K562 (cell line): Measurements from ENCODE around the gene TRIM23. TPM values are rescaled to one million over a fixed set of nuclear protein-coding genes. Genes with fewer than 3 reads are reported as not detected.

Experiments
- ATAC-seq: fragments of 200-7000 bp; cut with Tn5 transposase; 3 replicates; pipeline ENCODE4 v1.9.1; 2020; ENCODE audit warnings: moderate library complexity
- BruUV-seq: library from RNA; stranded (reverse); fragments of 400-500 nt; replicated peaks from 2 replicates; lab custom pipeline; 2021; lab: Mats Ljungman, UMichigan
- CTCF ChIA-PET: fragments of 300-600 bp; formaldehyde crosslinking; extraction: SDS; loops from one replicate; lab custom pipeline; 2021; ENCODE audit warnings: low intra/inter-chr PET ratio; lab: Yijun Ruan, JAX
- POLR2A ChIA-PET: fragments of 300-600, 350-650 bp; sonication (Branson Sonifier 250); formaldehyde crosslinking; extraction: SDS; loops from one replicate; lab custom pipeline; 2021; ENCODE audit warnings: antibody characterized with exemption, inconsistent platforms; lab: Yijun Ruan, JAX
- DNase-seq, 4 experiments: peaks; one replicate each; pipeline versions ENCODE4 v3.0.0 to v3.0.0-alpha.2; 2011 to 2018; ENCODE audit warnings: low spot score in 3 of 4, mixed read lengths in 3 of 4; ENCODE audit errors: extremely low read depth in 1 of 4
- FAIRE-seq: peaks from 2 replicates; lab custom pipeline; 2011; peaks lifted over from hg19 to GRCh38; lab: Jason Lieb, UNC
- H2AFZ ChIP-seq: 2 replicates; pipeline ENCODE4 v1.6.0; 2011; ENCODE audit warnings: low read depth, low read length, control low read depth, inconsistent platforms
- H3K27ac ChIP-seq: fragments of 200-600 bp; 3 replicates; pipeline ENCODE4 v1.8.0; 2011; ENCODE audit warnings: low read depth, mild to moderate bottlenecking, control low read depth, inconsistent platforms, low read length, moderate library complexity, mixed read lengths; ENCODE audit errors: extremely low read depth
- H3K27me3 ChIP-seq, 2 experiments: fragments of 300-600 bp in 1 of 2; 2 replicates in 1 of 2; 3 replicates in 1 of 2; pipeline versions ENCODE4 v1.6.0 to v1.8.0; 2011; ENCODE audit warnings: inconsistent platforms in 2 of 2, low read length in 2 of 2, mild to moderate bottlenecking in 1 of 2, mixed read lengths in 1 of 2, moderate library complexity in 1 of 2; ENCODE audit not compliant: control insufficient read depth in 2 of 2, insufficient read depth in 2 of 2
- H3K36me3 ChIP-seq: fragments of 300-600 bp; 3 replicates; pipeline ENCODE4 v1.8.0; 2011; ENCODE audit warnings: mild to moderate bottlenecking, low read length, inconsistent platforms; ENCODE audit not compliant: control insufficient read depth, insufficient read depth
- H3K4me1 ChIP-seq, 2 experiments: fragments of 200-600 bp in 1 of 2; replicated peaks in 1 of 2; 2 replicates in 1 of 2; 3 replicates in 1 of 2; pipeline versions ENCODE4 v1.5.1 to v1.8.0; 2011; ENCODE audit warnings: inconsistent platforms in 2 of 2, low read length in 2 of 2, mild to moderate bottlenecking in 1 of 2, mixed read lengths in 1 of 2, moderate library complexity in 1 of 2; ENCODE audit not compliant: control insufficient read depth in 2 of 2, insufficient read depth in 2 of 2
- H3K4me2 ChIP-seq: 2 replicates; pipeline ENCODE4 v1.6.1; 2011; ENCODE audit warnings: low read length, control low read depth, inconsistent platforms, mixed read lengths; ENCODE audit not compliant: insufficient read depth
- H3K4me3 ChIP-seq: fragments of 200-600 bp; sonication (generic), shearing (Covaris generic); 2 replicates; pipeline ENCODE4 v1.5.1; 2016; ENCODE audit warnings: control low read depth, inconsistent platforms
- H3K79me2 ChIP-seq: fragments of 200-600 bp; 3 replicates; pipeline ENCODE4 v1.8.0; 2011; ENCODE audit warnings: low read length, inconsistent platforms; ENCODE audit not compliant: control insufficient read depth, insufficient read depth
- H3K9ac ChIP-seq, 2 experiments: 2 replicates each; pipeline versions ENCODE4 v1.6.0 to v1.6.1; 2011; ENCODE audit warnings: low read depth in 2 of 2, low read length in 2 of 2, control low read depth in 1 of 2, inconsistent platforms in 1 of 2, mild to moderate bottlenecking in 1 of 2, mixed read lengths in 1 of 2; ENCODE audit not compliant: insufficient read depth in 1 of 2
- H3K9me1 ChIP-seq: one replicate; pipeline ENCODE4 v1.6.0; 2011; ENCODE audit warnings: inconsistent platforms, mild to moderate bottlenecking, low read length, moderate library complexity; ENCODE audit not compliant: control insufficient read depth, insufficient read depth
- H3K9me3 ChIP-seq: replicated peaks from 2 replicates; pipeline ENCODE4 v1.5.1; 2011; ENCODE audit warnings: low read depth, low read length, inconsistent platforms; ENCODE audit not compliant: control insufficient read depth, insufficient read depth
- H4K20me1 ChIP-seq: replicated peaks from 2 replicates; pipeline ENCODE4 v1.6.1; 2011; ENCODE audit warnings: low read length, inconsistent platforms, mixed read lengths; ENCODE audit not compliant: control insufficient read depth, insufficient read depth
- CEBPG ChIP-seq, 3 experiments: fragments of 200-800 bp in 1 of 3; sonication (Bioruptor generic) in 1 of 3; sonication (generic) in 1 of 3; formaldehyde crosslinking in 1 of 3; IDR thresholded peaks in 2 of 3; conservative IDR thresholded peaks in 1 of 3; 2 replicates each; pipeline versions ENCODE4 v1.6.1 to v1.8.0; 2016 to 2022; ENCODE audit warnings: missing compliant biosample characterization in 2 of 3, missing genetic modification characterization in 2 of 3, mild to moderate bottlenecking in 1 of 3, missing genetic modification reagents in 1 of 3
- FOXP4 ChIP-seq: sonication (generic); formaldehyde crosslinking; IDR thresholded peaks from 2 replicates; pipeline ENCODE4 v1.8.0; 2022; ENCODE audit warnings: mild to moderate bottlenecking, missing genetic modification reagents, borderline replicate concordance
- FUS ChIP-seq: fragments of 200-400 bp; formaldehyde crosslinking; optimal IDR thresholded peaks from 2 replicates; pipeline ENCODE3; 2017; ENCODE audit warnings: low read depth, low read length
- JUN ChIP-seq, 2 experiments: sonication (generic) in 1 of 2; formaldehyde crosslinking in 1 of 2; IDR thresholded peaks; 2 replicates each; pipeline versions ENCODE4 v1.6.1 to v1.8.0; 2012 to 2022; ENCODE audit warnings: borderline replicate concordance in 2 of 2, mild to moderate bottlenecking in 2 of 2, improper control_type of control experiment in 1 of 2, low read depth in 1 of 2, low read length in 1 of 2, missing genetic modification reagents in 1 of 2
- JUND ChIP-seq, 2 experiments: IDR thresholded peaks; 2 replicates in 1 of 2; 3 replicates in 1 of 2; pipeline ENCODE4 v1.6.1; 2011; ENCODE audit warnings: borderline replicate concordance in 2 of 2, low read depth in 2 of 2, low read length in 2 of 2, improper control_type of control experiment in 1 of 2, missing biosample characterization in 1 of 2, missing genetic modification characterization in 1 of 2, missing genetic modification reagents in 1 of 2
- LEF1 ChIP-seq: fragments of 450-650 bp; IDR thresholded peaks from 2 replicates; pipeline ENCODE4 v1.6.1; 2016; ENCODE audit warnings: mild to moderate bottlenecking
- MEF2D ChIP-seq: conservative IDR thresholded peaks from 2 replicates; pipeline ENCODE4 v1.6.1; 2016; ENCODE audit warnings: low read depth, missing genetic modification characterization, missing compliant biosample characterization
- PHF20 ChIP-seq: fragments of 450-650 bp; IDR thresholded peaks from 2 replicates; pipeline ENCODE4 v1.6.1; 2018; ENCODE audit not compliant: partially characterized antibody
- SOX6 ChIP-seq: fragments of 450-650 bp; IDR thresholded peaks from 2 replicates; pipeline ENCODE4 v1.6.1; 2014; ENCODE audit warnings: mild to moderate bottlenecking
- TAF7 ChIP-seq: fragments of 450-650 bp; IDR thresholded peaks from 2 replicates; pipeline ENCODE4 v1.6.1; 2016; ENCODE audit warnings: missing genetic modification characterization, missing compliant biosample characterization
- WGBS: fragments of 100-300 bp; shearing (Covaris generic); methylation state at CpG from one replicate; pipeline ENCODE4 v1.1.6; 2016; ENCODE audit warnings: low coverage, mixed read lengths; ENCODE audit not compliant: insufficient coverage; ENCODE audit errors: missing lambda C conversion rate; 5-methylcytosine and 5-hydroxymethylcytosine counted together
- in situ Hi-C: fragments of 300-500 bp; cut with MboI; formaldehyde crosslinking; loops from 4 replicates; pipeline ENCODE4 v1.15.0; 2018; ENCODE audit warnings: inconsistent platforms, mixed read lengths
- intact Hi-C: fragments of 100-400 bp; cut with micrococcal nuclease; formaldehyde crosslinking; loops from 2 replicates; pipeline ENCODE4 v1.14.2; 2022
- polyA plus RNA-seq, 8 experiments: library from polyadenylated mRNA; depleted of rRNA in 4 of 8; stranded (reverse) in 5 of 8; unstranded in 3 of 8; fragments of >200 nt; fragmentation: Nextera tagmentation in 2 of 8; fragmentation: Illumina TruSeq in 1 of 8; extraction: Ambion mirVana in 2 of 8; extraction: Trizol in 1 of 8; gene quantifications; 2 replicates each; pipeline versions ENCODE4 v1.2.1 to v1.2.3, GENCODE V29; 2011 to 2014; ENCODE audit warnings: inconsistent platforms in 1 of 8, missing spikeins in 1 of 8
- total RNA-seq, 7 experiments: library from RNA; depleted of rRNA in 6 of 7; stranded (reverse); fragments of >200 nt in 6 of 7; fragmentation: Illumina TruSeq in 2 of 7; extraction: Trizol in 2 of 7; gene quantifications; 2 replicates each; pipeline versions ENCODE4 v1.2.1 to v1.2.3, GENCODE V29; 2011 to 2021; ENCODE audit warnings: low replicate concordance in 1 of 7

Gene TRIM23
- total and polyA plus RNA-seq, 9 of the 15 experiments (the other 6 are each of a cell fraction or from before 2014, with no cell fraction given), result 2.4 to 8.5 (median 4.9) TPM

GRCh38 chr5:65555287-65555686 is 68.8 kb downstream of the TRIM23 start (continued):
- TF ChIP-seq MEF2D, result peak; percentile 88
- TF ChIP-seq JUN (IDR thresholded peaks at IDR 0.05; ENCODE audit: borderline replicate concordance, low read depth, low read length), result 0 out of 2 replicates have a peak, but pooled peaks have one; percentile 32
- TF ChIP-seq JUN (CRISPR knock-in tag; IDR thresholded peaks at IDR 0.05; ENCODE audit: borderline replicate concordance), result no peak
- TF ChIP-seq PHF20, result no peak
- peak; percentile 78 for TF ChIP-seq SOX6
- peak; percentile 12; the same call in 1 of the 2 replicates for TF ChIP-seq JUND (IDR thresholded peaks at IDR 0.05; ENCODE audit: borderline replicate concordance, low read depth, low read length)
- TF ChIP-seq JUND (tag; IDR thresholded peaks at IDR 0.05; ENCODE audit: borderline replicate concordance, low read depth, low read length), result no peak
- TF ChIP-seq CEBPG (CRISPR knock-in tag; IDR thresholded peaks at IDR 0.05), result peak; percentile 33; the same call in 1 of the 2 replicates
- TF ChIP-seq CEBPG (tag; conservative IDR thresholded peaks at IDR 0.05 in 1 of 2, IDR thresholded peaks at IDR 0.05 in 1 of 2), result peak in 1 of 2 experiments; percentile 71; a peak in 2 of 4 replicates

- DNase-seq, result no peak
- Histone ChIP-seq H3K4me1 (no peaks in the 10 kb centered on the region; a peak in 1 of 5 replicates), H3K4me3 (no peak overlapping the region), H3K27me3 (no peaks in the 10 kb centered on the region)
- BruUV-seq, result no TSS peak
- no peak for TF ChIP-seq FUS
- no peak for TF ChIP-seq LEF1
- TF ChIP-seq FOXP4, result no peak
- TF ChIP-seq TAF7 (tag), result no peak
- TF ChIP-seq, all 486 proteins: peak for 0
- ChIA-PET CTCF (no interaction called here), POLR2A (interaction anchor here (0.6 to 0.9 kb wide), 2 partner anchors 14 to 1056 kb away, joined by 3 read pairs; no protein-coding TSS in a partner anchor)
- Histone ChIP-seq H3K9ac (no peak overlapping the region), H4K20me1 (peaks cover 5% of the 10 kb centered on the region; the same call in 1 of the 2 replicates), H3K27ac (no peak overlapping the region), H3K9me1 (no peaks in the 10 kb centered on the region), H3K4me2 (no peak overlapping the region), H3K9me3 (no peaks in the 10 kb centered on the region), H3K36me3 (peaks cover 81% of the 10 kb centered on the region), H3K79me2 (peaks cover 10% of the 10 kb centered on the region; the same call in 1 of the 3 replicates), H2AFZ (no peak overlapping the region)
- ATAC-seq (peak; percentile 26; the same call in 2 of the 3 replicates), FAIRE-seq (no peak)
- in situ Hi-C loops, result no loop called here
- intact Hi-C loops, result no loop called here
- 71% methylated on average over 5 of the region's 5 CpGs for WGBS
These were observed 70.2 kb downstream of the TRIM23 start for GRCh38 chr5:65553941-65554340.
